GM21515 (cell line): ENCODE measurements around the gene ABLIM3.

Experiments
- ATAC-seq: cut with Tn5 transposase; IDR thresholded peaks from one replicate; pipeline ENCODE4 v1.9.1; 2021; ENCODE audit not compliant: unreplicated experiment

ABLIM3 gene

GRCh38 chr5:149132474-149132873 lies 8.8 kb upstream of the ABLIM3 start:
- ATAC-seq, result no peak

GRCh38 chr5:149133795-149134777 lies 7.2 kb upstream of the ABLIM3 start:
- ATAC-seq, result no peak

- ATAC-seq, result no peak
These were observed 6.4 kb upstream of the ABLIM3 start for GRCh38 chr5:149134778-149135500.

GRCh38 chr5:149135536-149136201 lies 5.6 kb upstream of the ABLIM3 start:
- no peak for ATAC-seq

GRCh38 chr5:149138182-149138923 lies 2.9 kb upstream of the ABLIM3 start:
- no peak for ATAC-seq

- no peak for ATAC-seq
These were observed 893 bp upstream of the ABLIM3 start for GRCh38 chr5:149140197-149141002.

GRCh38 chr5:149141957-149142851 lies 911 bp downstream of the ABLIM3 start:
- ATAC-seq, result no peak

GRCh38 chr5:149143470-149143869 lies 2.2 kb downstream of the ABLIM3 start:
- no peak for ATAC-seq

GRCh38 chr5:149144637-149145036 lies 3.3 kb downstream of the ABLIM3 start:
- no peak for ATAC-seq

- no peak for ATAC-seq
These were observed 3.8 kb downstream of the ABLIM3 start for GRCh38 chr5:149145138-149145537.

GRCh38 chr5:149147676-149148075 lies 6.4 kb downstream of the ABLIM3 start:
- ATAC-seq, result no peak

GRCh38 chr5:149149942-149150341 lies 8.6 kb downstream of the ABLIM3 start:
- no peak for ATAC-seq

- ATAC-seq, result no peak
These were observed 9.2 kb downstream of the ABLIM3 start for GRCh38 chr5:149150457-149150856.

- no peak for ATAC-seq
These were observed 10.4 kb downstream of the ABLIM3 start for GRCh38 chr5:149151717-149152116.

- ATAC-seq, result no peak
These were observed 11.0 kb downstream of the ABLIM3 start for GRCh38 chr5:149152317-149152746.

- ATAC-seq, result no peak
These were observed 12.0 kb downstream of the ABLIM3 start for GRCh38 chr5:149153193-149153750.

- ATAC-seq, result no peak
These were observed 12.7 kb downstream of the ABLIM3 start for GRCh38 chr5:149153751-149154610.

GRCh38 chr5:149154650-149155049 lies 13.4 kb downstream of the ABLIM3 start:
- no peak for ATAC-seq
